Fibroblast of peridontal ligament (primary cell): ENCODE results near the gene HLA-E.
"Not testable (repeated sequence)": the region's sequence is repeated elsewhere in the genome, so short reads cannot be mapped to it uniquely, and the experiment has no call there.

ENCODE experiments used
- DNase-seq: peaks from one replicate; pipeline ENCODE4 v3.0.0-alpha.2; 2010; ENCODE audit errors: extremely low read depth

The HLA-E gene

GRCh38 chr6:30480536-30481156 is 8.7 kb upstream of the HLA-E start:
- DNase-seq: no peak

GRCh38 chr6:30481211-30481964 is 7.9 kb upstream of the HLA-E start:
- DNase-seq: no peak

GRCh38 chr6:30481965-30482644 is 7.2 kb upstream of the HLA-E start:
- DNase-seq: peak; percentile 58

GRCh38 chr6:30483677-30484279 is 5.5 kb upstream of the HLA-E start:
- peak; percentile 89 for DNase-seq

- no peak for DNase-seq
Measured at GRCh38 chr6:30485236-30485635, 4.1 kb upstream of the HLA-E start.

- no peak for DNase-seq
Measured at GRCh38 chr6:30487926-30488325, 1.4 kb upstream of the HLA-E start.

- not testable (repeated sequence) for DNase-seq
Measured at GRCh38 chr6:30488697-30489080, 620 bp upstream of the HLA-E start.

GRCh38 chr6:30490026-30490876 is 942 bp downstream of the HLA-E start:
- DNase-seq: peak; percentile 48

- DNase-seq: not testable (repeated sequence)
Measured at GRCh38 chr6:30491291-30491953, 2.1 kb downstream of the HLA-E start.

GRCh38 chr6:30491991-30492952 is 3.0 kb downstream of the HLA-E start:
- no peak for DNase-seq

GRCh38 chr6:30493643-30494250 is 4.4 kb downstream of the HLA-E start:
- no peak for DNase-seq

GRCh38 chr6:30494291-30494861 is 5.1 kb downstream of the HLA-E start:
- DNase-seq: no peak

- DNase-seq: not testable (repeated sequence)
Measured at GRCh38 chr6:30495060-30495459, 5.8 kb downstream of the HLA-E start.

- DNase-seq: no peak
Measured at GRCh38 chr6:30495993-30496392, 6.7 kb downstream of the HLA-E start.

- DNase-seq: not testable (repeated sequence)
Measured at GRCh38 chr6:30497261-30497599, 7.9 kb downstream of the HLA-E start.

GRCh38 chr6:30497714-30498113 is 8.4 kb downstream of the HLA-E start:
- DNase-seq: no peak

- DNase-seq: not testable (repeated sequence)
Measured at GRCh38 chr6:30498705-30499104, 9.4 kb downstream of the HLA-E start.

GRCh38 chr6:30500421-30501355 is 11.4 kb downstream of the HLA-E start:
- DNase-seq: peak; percentile 33
